ENCODE results near the gene PHLDB1.

PHLDB1 gene

DNA sequence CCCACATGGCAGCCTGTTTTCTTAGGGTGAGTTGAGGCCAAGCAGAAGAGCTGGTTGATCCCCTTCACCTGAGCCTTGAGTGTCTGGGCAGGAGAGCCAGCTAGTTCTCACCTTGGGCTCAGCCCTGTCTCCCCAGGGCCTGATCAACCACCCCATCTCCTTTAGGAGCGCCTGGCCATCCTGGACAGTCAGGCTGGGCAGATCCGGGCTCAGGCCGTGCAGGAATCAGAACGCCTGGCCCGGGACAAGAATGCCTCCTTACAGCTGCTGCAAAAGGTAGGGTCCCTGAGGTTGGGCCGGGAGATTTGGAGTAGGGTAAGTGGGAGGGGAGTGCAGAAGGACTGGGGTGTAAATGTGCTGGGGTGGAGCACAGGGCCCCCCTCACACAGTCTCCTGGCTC is 31.3 kb downstream of the PHLDB1 start:
- no peak for DNase-seq (ENCODE audit: low read depth in 2 of 2)

DNA sequence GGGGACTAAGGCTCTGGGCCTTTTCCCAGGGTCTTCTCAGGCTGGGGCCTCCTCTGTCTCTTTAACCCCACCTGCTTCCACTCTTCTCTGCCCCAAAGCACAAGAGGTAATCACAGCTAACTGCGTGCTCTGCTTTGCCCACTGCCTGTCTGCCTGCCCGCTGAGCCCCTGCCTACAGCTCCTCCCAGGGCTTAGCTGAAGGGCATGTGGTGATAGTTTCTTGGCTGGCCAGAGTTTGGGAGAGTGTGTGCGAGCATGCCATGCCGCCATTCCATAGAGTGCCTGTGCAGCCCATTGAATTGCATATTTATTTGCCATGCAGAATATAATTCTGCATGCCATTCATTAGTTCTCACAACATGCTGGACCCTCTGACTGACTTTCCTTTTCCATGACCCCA is 32.5 kb downstream of the PHLDB1 start:
- DNase-seq (ENCODE audit: low read depth in 2 of 2), result no peak

DNA sequence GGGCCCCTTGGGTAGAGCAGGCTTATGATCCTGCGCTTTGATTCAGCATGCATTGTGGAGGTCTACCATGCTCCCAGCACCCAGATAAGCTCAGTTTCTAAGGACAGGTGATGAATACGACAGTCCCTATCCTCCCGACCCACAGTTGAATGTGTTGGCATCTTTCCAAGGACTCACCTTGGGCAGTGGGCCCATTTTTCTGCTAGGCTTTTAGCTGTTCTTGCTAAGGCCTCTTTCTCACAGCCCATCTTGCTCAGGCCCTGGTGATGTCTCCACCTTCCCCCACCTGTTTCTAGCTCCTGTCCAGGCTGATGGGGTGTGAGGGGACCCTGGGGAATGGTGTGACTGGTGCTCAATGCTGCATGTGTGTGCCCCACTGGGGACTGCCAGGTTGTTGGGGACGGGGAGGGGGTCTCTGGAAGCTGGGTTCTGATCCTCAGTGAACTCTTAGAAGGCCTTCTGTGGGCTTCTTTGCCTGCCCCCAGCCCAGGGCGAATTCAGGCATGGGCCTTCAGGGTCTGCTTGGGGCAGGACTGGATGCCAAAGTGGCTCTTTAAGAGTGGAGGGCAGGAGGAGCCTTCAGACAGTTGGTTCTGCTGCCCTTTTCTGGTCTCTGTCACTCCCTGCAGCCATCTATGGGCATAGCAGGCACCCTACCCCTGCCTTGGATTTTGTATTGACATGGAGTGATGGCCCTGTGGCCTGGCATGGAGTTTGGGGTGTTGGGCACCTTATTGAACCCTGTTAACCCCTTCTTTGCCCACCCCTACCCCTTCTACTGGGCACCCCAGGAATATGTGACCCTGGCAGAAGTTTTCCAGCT is 33.1 kb downstream of the PHLDB1 start:
- no peak for DNase-seq (ENCODE audit: low read depth in 2 of 2)

DNA sequence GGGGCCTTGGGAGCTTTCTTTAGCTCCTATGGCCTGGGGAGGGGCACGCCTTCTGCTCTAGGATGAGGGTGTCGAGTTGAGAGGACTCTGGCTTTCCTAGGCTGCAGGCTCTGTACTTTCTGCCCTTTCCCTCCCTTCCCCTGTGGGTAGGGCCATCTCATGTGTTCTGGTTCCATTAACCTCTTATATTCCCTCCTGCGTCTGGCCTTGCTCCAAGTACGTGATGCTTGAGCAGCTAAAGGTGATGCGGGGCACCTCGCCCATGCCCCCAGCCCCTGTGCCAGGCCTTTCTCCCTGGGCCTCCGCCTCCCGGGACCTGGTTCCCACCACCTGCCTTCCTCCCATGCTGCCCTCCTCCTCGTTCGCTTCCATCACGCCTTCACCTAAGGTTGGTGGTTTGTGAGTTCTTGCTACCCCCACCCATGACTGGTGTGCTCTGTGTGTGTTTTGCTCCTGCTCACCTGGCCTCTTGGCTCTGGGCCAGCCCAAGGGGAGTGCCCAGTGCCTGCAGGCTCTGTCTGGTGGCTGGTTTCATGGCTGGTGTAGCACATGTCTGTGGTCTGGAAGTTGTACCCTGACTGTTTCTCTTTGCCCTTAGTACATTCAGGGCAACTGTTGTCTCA is 34.1 kb downstream of the PHLDB1 start:
- DNase-seq (ENCODE audit: low read depth in 2 of 2), result no peak

DNA sequence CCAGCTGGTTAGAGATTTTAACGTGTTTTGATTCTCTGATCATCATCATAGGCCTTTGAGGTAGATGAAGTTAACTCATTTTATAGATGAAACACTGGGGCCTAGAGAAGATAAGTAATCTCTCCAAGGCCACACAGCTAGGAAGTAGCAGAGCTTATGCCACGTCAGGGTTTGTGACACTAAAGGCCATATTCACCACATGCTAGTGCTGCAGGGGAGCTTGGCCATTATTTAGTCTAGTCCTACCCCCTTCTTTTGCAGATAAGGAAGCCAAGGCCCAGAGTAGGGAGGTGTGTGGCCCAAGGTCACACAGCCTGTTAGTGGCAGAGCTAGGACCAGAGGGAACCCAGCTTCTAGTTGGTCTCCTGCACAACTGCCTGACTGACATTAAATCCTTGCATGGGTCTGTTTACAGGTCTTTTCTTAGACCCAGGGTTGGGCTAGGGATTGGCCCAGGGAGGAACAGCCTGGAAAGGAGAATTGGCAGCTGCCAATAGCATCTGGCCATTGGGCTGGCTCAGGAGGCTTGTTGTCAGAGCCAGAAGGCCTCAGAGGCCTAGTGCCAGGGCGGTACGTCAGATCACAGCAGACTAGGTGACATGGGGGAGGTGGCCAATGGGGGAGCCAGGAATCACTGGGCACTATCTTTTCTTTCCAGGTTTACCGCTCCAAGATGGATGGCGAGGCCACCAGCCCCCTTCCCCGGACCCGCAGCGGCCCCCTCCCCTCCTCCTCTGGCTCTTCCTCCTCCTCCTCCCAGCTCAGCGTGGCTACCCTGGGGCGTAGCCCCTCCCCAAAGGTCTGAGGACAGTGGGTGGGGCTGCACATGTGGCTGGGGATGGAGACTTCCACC is 36.0 kb downstream of the PHLDB1 start:
- DNase-seq (ENCODE audit: low read depth in 2 of 2), result no peak

DNA sequence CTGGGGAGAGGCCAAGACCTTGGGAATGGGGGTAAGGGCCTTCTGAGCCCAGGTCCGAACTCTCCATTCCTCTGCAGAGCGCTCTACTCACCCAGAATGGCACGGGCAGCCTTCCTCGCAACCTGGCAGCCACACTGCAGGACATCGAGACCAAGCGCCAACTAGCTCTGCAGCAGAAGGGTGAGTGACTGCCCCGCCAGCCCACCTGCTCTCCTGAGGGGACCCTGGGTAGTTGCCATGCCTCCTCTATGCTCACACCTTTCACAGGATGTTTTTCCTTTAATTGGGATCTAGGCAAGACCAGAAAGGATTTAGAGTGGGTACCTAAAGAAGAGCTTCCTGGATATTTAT is 36.6 kb downstream of the PHLDB1 start:
- no peak for DNase-seq (ENCODE audit: low read depth in 2 of 2)

DNA sequence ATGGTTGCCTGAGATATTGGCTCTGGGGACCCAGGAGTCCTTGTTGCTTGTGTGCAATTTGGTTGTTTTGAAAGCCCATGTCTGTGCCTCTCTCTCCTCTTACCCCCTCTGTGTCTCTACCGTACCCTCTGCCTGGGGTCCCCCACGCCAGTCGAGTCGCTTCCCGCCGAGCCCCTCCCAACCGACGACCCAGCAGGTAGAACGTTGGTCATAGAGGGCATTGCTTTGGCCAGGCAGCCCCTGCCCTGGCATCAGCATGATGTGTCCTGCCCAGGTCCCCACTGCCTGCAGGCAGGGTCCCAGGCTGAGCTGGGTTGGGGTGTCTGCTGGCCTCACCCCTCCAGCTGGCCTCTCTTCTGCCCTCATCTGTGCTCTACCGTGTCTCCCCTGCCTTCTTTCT is 37.1 kb downstream of the PHLDB1 start:
- DNase-seq (ENCODE audit: low read depth in 2 of 2), result no peak

DNA sequence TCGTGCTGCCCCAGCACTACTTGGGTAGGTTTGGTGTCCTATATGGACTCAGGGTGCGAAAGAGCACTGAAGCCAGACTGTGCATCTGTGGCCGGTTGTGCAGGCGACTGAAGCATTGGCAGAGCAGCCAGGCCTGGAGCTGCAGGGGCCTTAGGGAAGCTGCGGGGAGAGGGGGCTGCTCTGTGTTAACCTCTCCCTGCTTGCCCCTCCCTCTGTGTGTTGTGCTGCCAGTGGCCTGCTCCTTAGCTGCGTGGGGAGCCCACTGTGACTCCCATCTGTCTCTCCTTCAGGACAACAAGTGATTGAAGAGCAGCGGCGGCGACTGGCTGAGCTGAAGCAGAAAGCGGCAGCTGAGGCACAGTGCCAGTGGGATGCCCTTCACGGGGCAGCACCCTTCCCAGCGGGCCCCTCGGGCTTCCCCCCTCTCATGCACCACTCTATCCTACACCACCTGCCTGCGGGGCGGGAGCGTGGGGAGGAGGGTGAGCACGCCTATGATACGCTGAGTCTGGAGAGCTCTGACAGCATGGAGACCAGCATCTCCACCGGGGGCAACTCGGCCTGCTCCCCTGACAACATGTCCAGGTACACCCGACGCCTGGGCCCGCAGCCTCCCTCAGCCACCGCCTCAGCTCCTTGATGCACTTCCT is 37.8 kb downstream of the PHLDB1 start:
- no peak for DNase-seq (ENCODE audit: low read depth in 2 of 2)

DNA sequence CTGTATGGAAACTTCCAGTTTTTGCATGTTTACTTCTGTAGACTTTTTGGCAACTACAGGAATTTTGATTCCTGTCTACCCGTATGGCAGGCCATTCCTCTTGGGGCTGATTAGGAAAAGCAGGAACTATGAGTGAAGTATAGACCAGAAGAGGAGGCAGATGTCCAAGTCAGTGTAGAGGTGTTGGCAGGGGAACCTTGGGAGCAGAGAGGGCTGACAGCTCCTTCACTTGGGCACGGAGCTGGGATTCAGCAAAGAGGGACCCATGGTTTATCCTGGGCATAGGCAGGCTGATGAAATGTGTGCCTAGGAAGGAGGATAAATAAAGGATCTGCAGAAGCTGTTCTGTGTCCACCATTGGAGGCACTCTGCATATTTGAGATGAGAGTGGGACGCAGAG is 39.0 kb downstream of the PHLDB1 start:
- DNase-seq (ENCODE audit: low read depth in 2 of 2), result no peak

DNA sequence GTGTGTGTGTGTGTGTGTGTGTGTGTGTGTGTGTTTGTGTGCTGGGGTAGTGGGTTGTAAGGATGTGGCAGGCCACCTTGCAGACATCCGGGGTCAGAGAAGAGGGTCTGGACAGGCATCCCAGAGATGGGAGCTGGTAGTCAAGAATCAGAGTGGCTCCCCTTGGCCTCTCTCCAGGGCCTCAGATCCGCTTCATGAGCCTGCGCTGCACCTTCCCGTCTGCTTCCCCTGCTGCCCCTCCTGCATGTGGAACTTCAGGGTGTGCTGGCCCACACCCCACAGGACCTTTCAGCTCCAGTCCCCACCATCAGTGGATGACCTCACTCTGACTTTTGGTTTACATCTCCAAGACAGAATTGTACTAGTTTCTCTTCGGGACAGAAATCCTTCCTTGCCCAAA is 40.9 kb downstream of the PHLDB1 start:
- no peak for DNase-seq (ENCODE audit: low read depth in 2 of 2)

DNA sequence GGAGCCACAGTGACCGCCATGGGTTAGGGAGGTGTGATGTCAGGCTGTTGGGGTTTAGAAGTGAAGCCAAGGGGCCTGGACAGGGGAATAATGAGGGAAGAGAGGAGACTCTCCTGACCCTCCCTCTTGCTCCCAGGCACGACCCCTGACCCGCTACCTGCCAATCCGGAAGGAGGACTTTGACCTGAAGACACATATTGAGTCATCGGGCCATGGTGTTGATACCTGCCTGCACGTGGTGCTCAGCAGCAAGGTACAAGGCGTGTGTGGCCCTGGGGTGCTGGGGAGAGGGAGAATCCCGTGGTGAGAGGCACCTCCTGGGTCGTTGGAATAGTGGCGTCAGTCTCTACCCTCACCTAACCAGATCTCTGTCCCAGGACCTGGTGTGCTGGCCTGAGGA is 42.5 kb downstream of the PHLDB1 start:
- no peak for DNase-seq (ENCODE audit: low read depth in 2 of 2)

DNA sequence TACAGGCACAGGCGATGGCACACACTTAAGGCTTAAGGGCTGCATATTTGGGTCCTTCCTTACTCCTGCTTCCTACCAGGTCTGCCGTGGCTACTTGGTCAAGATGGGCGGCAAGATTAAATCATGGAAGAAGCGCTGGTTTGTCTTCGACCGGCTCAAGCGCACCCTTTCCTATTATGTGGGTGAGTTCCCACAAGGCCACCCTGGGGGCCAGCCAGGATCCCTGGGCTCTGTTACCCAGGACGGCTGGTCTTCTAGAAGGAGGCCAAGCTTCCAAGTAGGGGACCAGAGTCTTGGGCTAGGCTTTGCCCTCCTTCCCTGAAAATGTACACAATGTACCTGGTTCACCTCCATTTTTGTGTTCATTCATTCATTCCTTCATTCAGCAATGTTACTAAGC is 43.0 kb downstream of the PHLDB1 start:
- DNase-seq (ENCODE audit: low read depth in 2 of 2), result no peak

DNA sequence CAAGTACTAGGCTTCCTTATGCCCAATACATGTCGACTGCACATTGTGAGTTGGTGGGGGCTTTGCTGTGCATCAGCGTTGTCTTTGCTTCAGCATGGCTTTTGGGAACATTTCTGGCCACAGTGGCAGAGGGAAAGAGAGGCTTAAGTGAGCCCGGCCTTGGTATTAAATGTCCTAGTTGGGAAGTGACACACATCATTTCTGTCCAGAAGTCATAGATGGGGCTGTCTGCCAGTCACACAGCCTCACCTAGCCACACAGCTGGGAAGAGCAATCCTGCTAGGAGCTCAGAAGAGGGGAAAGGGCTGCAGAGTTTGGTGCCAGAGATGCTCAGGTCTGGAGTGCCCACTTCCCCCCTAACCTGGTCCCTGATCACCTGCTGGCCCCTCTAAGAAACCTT is 44.4 kb downstream of the PHLDB1 start:
- no peak for DNase-seq (ENCODE audit: low read depth in 2 of 2)

DNA sequence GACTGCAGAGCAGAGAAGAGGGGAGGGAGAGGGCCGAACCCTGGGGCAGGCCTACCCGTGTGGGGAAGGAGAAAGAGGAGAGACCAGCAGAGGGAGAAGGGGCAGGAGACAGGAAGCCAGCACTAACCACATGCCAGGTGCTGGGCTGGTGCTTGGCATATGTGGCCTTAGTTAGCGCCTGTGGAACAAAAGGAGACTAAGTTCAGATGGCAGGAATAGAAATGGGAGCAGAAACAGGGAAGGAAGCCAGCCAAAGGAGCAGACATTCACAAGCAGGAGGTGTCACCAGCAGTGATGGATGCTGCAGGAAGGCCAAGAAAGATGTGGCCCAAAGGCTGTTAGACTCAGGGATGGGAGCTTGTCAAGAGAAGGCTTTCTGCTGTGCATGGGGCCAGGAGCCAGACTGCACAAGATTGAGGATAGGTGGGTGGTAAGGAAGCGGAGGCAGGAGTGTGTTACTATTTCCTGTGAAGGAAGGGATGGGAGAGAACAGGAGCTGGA is 45.3 kb downstream of the PHLDB1 start:
- no peak for DNase-seq (ENCODE audit: low read depth in 2 of 2)

DNA sequence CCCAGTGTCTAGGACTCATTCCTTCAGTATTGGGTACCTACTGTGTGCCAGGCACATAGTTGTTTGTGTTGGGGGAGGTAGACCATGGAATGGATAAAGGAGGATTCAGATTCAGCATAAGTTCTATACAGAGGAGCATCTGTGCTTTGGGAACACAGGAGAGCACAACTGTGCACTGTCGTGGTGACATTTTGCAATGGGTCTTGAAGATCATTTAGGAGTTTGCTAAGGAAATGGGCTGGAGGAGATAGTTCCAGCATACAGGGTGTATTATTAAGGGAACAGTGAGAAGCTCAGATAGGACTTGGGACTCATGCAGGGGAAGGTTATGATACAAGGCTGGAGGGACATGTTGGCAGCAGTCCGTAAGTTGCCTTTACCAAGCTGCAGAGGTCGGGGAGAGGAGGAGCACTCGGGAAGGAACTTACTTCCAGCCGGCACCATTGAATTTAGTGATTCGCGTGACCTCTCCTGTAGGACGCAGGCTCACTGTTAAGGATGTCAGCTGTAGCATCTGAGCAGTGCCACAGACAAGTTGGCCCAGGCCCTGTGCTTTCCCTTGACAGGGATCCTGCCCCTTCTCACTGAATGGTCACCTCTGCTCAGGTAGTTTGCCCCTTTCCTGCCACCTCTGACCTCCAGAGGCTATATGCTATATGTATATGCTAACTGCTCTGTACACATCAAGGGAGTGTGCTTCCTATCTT is 46.4 kb downstream of the PHLDB1 start:
- no peak for DNase-seq (ENCODE audit: low read depth in 2 of 2)

DNA sequence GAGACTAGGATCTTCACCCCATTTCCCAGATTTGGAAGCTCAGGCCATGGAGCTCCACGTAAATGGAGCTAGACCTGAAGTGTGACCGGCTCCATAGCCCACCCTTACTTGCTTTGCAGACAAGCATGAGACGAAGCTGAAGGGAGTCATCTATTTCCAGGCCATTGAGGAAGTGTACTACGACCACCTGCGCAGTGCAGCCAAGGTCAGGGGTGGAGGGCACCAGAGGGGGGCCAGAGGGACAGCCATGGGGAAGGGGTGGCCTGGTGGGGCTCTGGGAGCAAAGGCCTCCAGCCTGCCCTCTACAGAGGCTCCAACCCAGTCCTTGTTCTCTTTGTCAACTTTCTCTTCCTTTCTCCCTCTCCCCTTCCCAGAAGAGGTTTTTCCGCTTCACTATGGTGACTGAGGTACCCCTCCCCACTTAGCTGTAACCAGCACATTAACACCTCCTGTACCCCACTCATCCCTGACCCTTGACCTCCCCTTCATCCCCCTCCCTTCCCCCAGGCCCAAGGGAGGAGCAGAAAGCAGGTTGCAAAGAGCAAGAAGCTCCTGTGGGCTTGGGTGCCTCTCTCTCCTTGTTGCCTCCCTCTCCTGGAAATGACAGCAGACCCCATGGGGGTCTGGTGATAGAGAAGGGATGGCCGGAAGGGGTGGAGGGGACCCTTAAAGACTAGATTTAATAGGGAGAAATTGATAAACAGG is 48.2 kb downstream of the PHLDB1 start:
- no peak for DNase-seq (ENCODE audit: low read depth in 2 of 2)

DNA sequence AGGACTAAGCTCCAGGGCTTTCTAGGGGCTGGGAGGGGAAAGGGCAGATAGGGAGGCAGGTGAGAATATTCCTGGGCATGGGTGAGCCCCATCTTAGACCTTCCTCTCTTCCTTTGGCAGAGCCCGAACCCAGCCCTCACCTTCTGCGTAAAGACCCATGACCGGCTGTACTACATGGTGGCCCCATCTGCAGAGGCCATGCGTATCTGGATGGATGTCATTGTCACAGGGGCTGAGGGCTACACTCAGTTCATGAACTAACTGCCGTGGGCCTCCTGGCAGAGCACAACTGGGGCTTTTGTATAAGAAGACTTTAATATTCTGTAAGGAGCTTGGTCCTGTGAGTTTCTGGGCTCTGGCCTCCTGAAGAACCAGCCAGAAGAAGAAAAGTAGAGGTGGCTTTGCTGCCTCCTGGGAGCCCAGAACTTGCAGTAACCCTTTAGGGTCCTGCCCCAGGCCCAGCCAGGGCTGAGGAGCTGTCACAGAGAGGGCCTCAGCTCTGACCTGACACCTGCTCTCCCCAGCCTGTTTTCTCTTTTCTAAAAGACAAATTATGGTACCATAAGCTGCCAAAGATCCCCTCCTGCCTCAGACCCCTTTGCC is 49.2 kb downstream of the PHLDB1 start:
- no peak for DNase-seq (ENCODE audit: low read depth in 2 of 2)

DNA sequence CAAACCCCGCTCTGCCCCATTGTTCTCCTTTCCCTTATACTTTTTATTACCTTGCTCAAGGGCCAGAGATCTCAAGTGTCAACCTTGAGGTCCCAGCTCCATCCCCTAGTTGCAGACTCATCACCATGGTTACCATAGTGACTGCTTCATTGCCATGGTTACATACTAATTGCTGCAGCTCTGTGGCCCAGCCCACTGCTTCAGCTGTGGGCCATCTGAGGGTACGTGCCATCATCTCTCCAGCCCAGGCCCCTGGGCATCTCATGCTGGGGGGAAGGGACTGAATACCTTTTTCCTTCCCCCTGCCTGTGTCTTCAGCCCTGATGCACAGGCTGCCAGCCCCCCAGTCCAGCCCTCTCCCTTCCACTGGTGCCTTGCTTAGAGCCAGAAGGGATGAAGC is 49.8 kb downstream of the PHLDB1 start:
- DNase-seq (ENCODE audit: low read depth in 2 of 2), result no peak

DNA sequence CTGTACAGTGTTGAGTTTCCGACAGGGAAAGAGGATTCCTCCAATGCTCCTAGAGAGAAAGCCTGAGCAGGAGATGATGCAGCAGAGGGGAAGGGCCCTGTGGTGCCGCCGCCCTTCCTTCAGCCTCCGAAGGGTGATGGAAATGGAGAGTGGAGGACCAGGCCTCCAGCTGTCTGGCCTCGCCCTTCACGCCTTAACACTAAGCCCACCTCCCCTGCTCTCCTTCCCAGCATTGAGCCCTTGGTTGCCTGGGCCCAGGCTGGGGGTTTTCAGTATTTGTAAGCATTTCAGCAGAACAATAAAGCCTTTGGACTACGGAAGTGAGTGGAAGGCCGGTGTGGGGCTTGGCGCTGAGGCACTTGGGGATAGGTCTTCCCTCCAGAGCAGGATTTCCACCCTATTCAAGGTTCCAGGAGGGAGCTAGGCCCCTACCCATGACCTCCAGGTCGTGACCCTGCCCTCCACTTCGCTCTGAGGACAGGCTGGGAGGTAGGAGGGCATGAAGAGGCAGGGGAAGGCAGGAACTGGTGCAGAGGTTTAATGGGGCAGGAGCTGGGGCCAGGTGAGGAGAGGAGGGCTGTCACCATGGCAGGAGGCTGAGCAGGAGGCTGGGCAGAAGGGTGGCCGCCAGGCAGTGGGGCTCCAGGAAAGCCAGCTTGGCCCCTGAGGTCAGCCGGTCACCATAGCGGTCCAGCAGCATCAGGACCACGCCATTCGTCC is 50.5 kb downstream of the PHLDB1 start:
- no peak for DNase-seq (ENCODE audit: low read depth in 2 of 2)

Data from fibroblast of skin of left quadriceps (primary cell).